H1 (cell line): ENCODE data around the gene MUC5AC. TPM values are rescaled to one million over a fixed set of nuclear protein-coding genes. Genes with fewer than 3 reads are reported as not detected.

Source experiments
- CTCF ChIA-PET: fragments of 300-600 bp; sonication (Branson Sonifier 250); formaldehyde crosslinking; loops from one replicate; lab custom pipeline; 2021; ENCODE audit not compliant: partially characterized antibody; lab: Charles Lee
- POLR2A ChIA-PET: fragments of 300-600 bp; sonication (Branson Sonifier 250); formaldehyde crosslinking; loops from one replicate; lab custom pipeline; 2021; ENCODE audit warnings: inconsistent platforms; ENCODE audit not compliant: partially characterized antibody; lab: Charles Lee
- DNase-seq, 2 experiments: peaks; one replicate each; pipeline versions ENCODE4 v3.0.0 to v3.0.0-alpha.2; 2010 to 2022; ENCODE audit warnings: low spot score in 2 of 2, low read depth in 1 of 2, mixed read lengths in 1 of 2
- FAIRE-seq: peaks from 2 replicates; lab custom pipeline; 2011; peaks lifted over from hg19 to GRCh38; lab: Jason Lieb, UNC
- H2AFZ ChIP-seq: 2 replicates; pipeline ENCODE4 v1.8.1; 2012; ENCODE audit warnings: low read length, inconsistent platforms
- H2AK5ac ChIP-seq: 2 replicates; pipeline ENCODE4 v1.6.1; 2013; ENCODE audit warnings: low read depth, low read length
- H2BK120ac ChIP-seq: replicated peaks from 2 replicates; pipeline ENCODE3; 2013; ENCODE audit warnings: low read depth, low read length, inconsistent platforms
- H2BK12ac ChIP-seq: 2 replicates; pipeline ENCODE4 v1.6.1; 2013; ENCODE audit warnings: low read depth, low read length
- H2BK15ac ChIP-seq: 2 replicates; pipeline ENCODE4 v1.6.1; 2013; ENCODE audit warnings: low read length
- H2BK20ac ChIP-seq: 2 replicates; pipeline ENCODE4 v1.6.1; 2013; ENCODE audit warnings: low read length
- H2BK5ac ChIP-seq: 2 replicates; pipeline ENCODE4 v1.6.1; 2013; ENCODE audit warnings: low read depth, low read length
- H3K14ac ChIP-seq: 2 replicates; pipeline ENCODE4 v1.6.1; 2013; ENCODE audit warnings: inconsistent platforms; ENCODE audit not compliant: insufficient read length
- H3K18ac ChIP-seq: 2 replicates; pipeline ENCODE4 v1.6.1; 2013; ENCODE audit warnings: low read length; ENCODE audit errors: extremely low read depth
- H3K23ac ChIP-seq: 2 replicates; pipeline ENCODE4 v1.6.1; 2013; ENCODE audit warnings: inconsistent platforms; ENCODE audit not compliant: insufficient read length
- H3K23me2 ChIP-seq: 2 replicates; pipeline ENCODE4 v1.6.1; 2013; ENCODE audit warnings: low read depth, low read length
- H3K27ac ChIP-seq: 2 replicates; pipeline ENCODE4 v1.6.1; 2011; ENCODE audit warnings: low read depth, low read length, inconsistent platforms
- H3K27me3 ChIP-seq, 4 experiments: replicated peaks in 1 of 4; 1 replicate in 1 of 4; 2 replicates in 3 of 4; pipeline versions ENCODE4 v1.6.1 to v1.8.1; 2011 to 2013; ENCODE audit warnings: low read length in 3 of 4, mild to moderate bottlenecking in 3 of 4, inconsistent platforms in 2 of 4, mixed read lengths in 2 of 4, moderate library complexity in 1 of 4; ENCODE audit not compliant: control insufficient read depth in 3 of 4, insufficient read depth in 3 of 4; ENCODE audit errors: extremely low read depth in 1 of 4
- H3K36me3 ChIP-seq, 4 experiments: 2 replicates each; pipeline versions ENCODE4 v1.6.1 to v1.8.1; 2011 to 2013; ENCODE audit warnings: mild to moderate bottlenecking in 4 of 4, low read length in 3 of 4, moderate library complexity in 2 of 4, control low read depth in 1 of 4, inconsistent platforms in 1 of 4; ENCODE audit not compliant: insufficient read depth in 4 of 4, control insufficient read depth in 2 of 4
- H3K4ac ChIP-seq: replicated peaks from 2 replicates; pipeline ENCODE3; 2013; ENCODE audit warnings: low read length, low read depth, mixed read lengths, inconsistent platforms; ENCODE audit not compliant: insufficient read length
- H3K4me1 ChIP-seq, 4 experiments: replicated peaks in 1 of 4; 1 replicate in 1 of 4; 2 replicates in 3 of 4; pipeline versions ENCODE4 v1.6.1 to v1.8.1; 2011 to 2013; ENCODE audit warnings: low read length in 3 of 4, inconsistent platforms in 2 of 4, mixed read lengths in 1 of 4; ENCODE audit not compliant: insufficient read depth in 4 of 4, control insufficient read depth in 3 of 4
- H3K4me2 ChIP-seq, 2 experiments: 2 replicates each; pipeline versions ENCODE4 v1.6.1 to v1.8.1; 2011 to 2013; ENCODE audit warnings: low read depth in 2 of 2, low read length in 2 of 2, control low read depth in 1 of 2, inconsistent platforms in 1 of 2, mild to moderate bottlenecking in 1 of 2; ENCODE audit not compliant: insufficient read depth in 1 of 2
- H3K4me3 ChIP-seq, 4 experiments: fragments of 200-600, 300-600 bp in 1 of 4; sonication (generic), shearing (Covaris generic), sonication (Bioruptor Twin) in 1 of 4; 2 replicates each; pipeline versions ENCODE4 v1.5.1 to v1.8.1; 2011 to 2016; ENCODE audit warnings: low read length in 4 of 4, low read depth in 3 of 4, control low read depth in 2 of 4, inconsistent platforms in 2 of 4, mild to moderate bottlenecking in 2 of 4, mixed read lengths in 1 of 4, moderate library complexity in 1 of 4; ENCODE audit not compliant: insufficient read depth in 2 of 4; ENCODE audit errors: extremely low read depth in 1 of 4
- H3K56ac ChIP-seq: replicated peaks from 2 replicates; pipeline ENCODE3; 2013; ENCODE audit warnings: low read depth, mild to moderate bottlenecking, mixed read lengths, low read length, inconsistent platforms; ENCODE audit not compliant: insufficient read length
- H3K79me1 ChIP-seq: 2 replicates; pipeline ENCODE4 v1.6.1; 2013; ENCODE audit warnings: low read depth, low read length, control low read depth
- H3K79me2 ChIP-seq, 2 experiments: 2 replicates each; pipeline versions ENCODE4 v1.6.1 to v1.8.1; 2012 to 2013; ENCODE audit warnings: low read length in 2 of 2, mild to moderate bottlenecking in 2 of 2, inconsistent platforms in 1 of 2; ENCODE audit not compliant: insufficient read depth in 2 of 2, control insufficient read depth in 1 of 2
- H3K9ac ChIP-seq, 4 experiments: replicated peaks in 1 of 4; 1 replicate in 1 of 4; 2 replicates in 3 of 4; pipeline versions ENCODE4 v1.6.1 to v1.8.1; 2011 to 2013; ENCODE audit warnings: low read depth in 3 of 4, low read length in 3 of 4, control low read depth in 2 of 4, mild to moderate bottlenecking in 2 of 4, moderate library complexity in 2 of 4, inconsistent platforms in 1 of 4; ENCODE audit errors: extremely low read depth in 1 of 4
- H3K9me3 ChIP-seq, 2 experiments: 2 replicates each; pipeline versions ENCODE4 v1.6.1 to v1.8.1; 2012 to 2013; ENCODE audit warnings: mild to moderate bottlenecking in 2 of 2, moderate library complexity in 2 of 2, control low read depth in 1 of 2, inconsistent platforms in 1 of 2, low read depth in 1 of 2, low read length in 1 of 2, mixed read lengths in 1 of 2; ENCODE audit not compliant: insufficient read depth in 2 of 2
- H4K20me1 ChIP-seq, 2 experiments: replicated peaks in 1 of 2; 2 replicates each; pipeline versions ENCODE3 to v1.8.1; 2011 to 2013; ENCODE audit warnings: inconsistent platforms in 2 of 2, low read length in 2 of 2, mild to moderate bottlenecking in 1 of 2; ENCODE audit not compliant: insufficient read depth in 2 of 2, control insufficient read depth in 1 of 2
- H4K5ac ChIP-seq: 2 replicates; pipeline ENCODE4 v1.6.1; 2013; ENCODE audit warnings: low read length, low read depth, mixed read lengths, inconsistent platforms; ENCODE audit not compliant: insufficient read length
- H4K8ac ChIP-seq: 2 replicates; pipeline ENCODE4 v1.8.0; 2013; ENCODE audit warnings: mild to moderate bottlenecking, moderate library complexity, low read length, inconsistent platforms; ENCODE audit not compliant: insufficient read depth; ENCODE audit errors: extremely low read depth
- H4K91ac ChIP-seq: replicated peaks from 2 replicates; pipeline ENCODE3; 2013; ENCODE audit warnings: low read length, mixed read lengths, inconsistent platforms; ENCODE audit not compliant: insufficient read length
- CREB1 ChIP-seq: IDR thresholded peaks from 2 replicates; pipeline ENCODE4 v1.6.1; 2012; ENCODE audit warnings: inconsistent platforms
- POU5F1 ChIP-seq: IDR thresholded peaks from 2 replicates; pipeline ENCODE4 v1.6.1; 2011; ENCODE audit warnings: low read depth, mild to moderate bottlenecking, low read length, moderate library complexity
- SUZ12 ChIP-seq: fragments of 200-600 bp; sonication (generic); IDR thresholded peaks from 2 replicates; pipeline ENCODE4 v1.6.1; 2012; ENCODE audit warnings: mild to moderate bottlenecking, inconsistent platforms, low read length, moderate library complexity, mixed read lengths
- WGBS, 2 experiments: shearing (Covaris generic) in 1 of 2; methylation state at CpG; one replicate each; pipeline versions ENCODE4 v1.1.6 to v1.1.7; 2013 to 2015; ENCODE audit warnings: low lambda C conversion rate in 2 of 2, mixed read lengths in 2 of 2, inconsistent platforms in 1 of 2, low coverage in 1 of 2, missing lambda C conversion rate in 1 of 2; ENCODE audit not compliant: insufficient replicate concordance in 2 of 2, insufficient coverage in 1 of 2, insufficient read length in 1 of 2; ENCODE audit errors: extremely low coverage in 1 of 2, missing lambda C conversion rate in 1 of 2; 5-methylcytosine and 5-hydroxymethylcytosine counted together
- polyA plus RNA-seq, 7 experiments: library from polyadenylated mRNA; depleted of rRNA in 3 of 7; stranded (reverse) in 5 of 7; unstranded in 2 of 7; fragments of >200 nt in 5 of 7; fragments of 200-250 nt in 2 of 7; gene quantifications; 1 replicate in 5 of 7; 2 replicates in 1 of 7; 4 replicates in 1 of 7; pipeline versions ENCODE4 v1.2.1 to v1.2.3, GENCODE V29; 2011 to 2013; ENCODE audit warnings: missing spikeins in 2 of 7, mixed read lengths in 2 of 7
- total RNA-seq: library from RNA; stranded (reverse); fragmentation: NEBNext Ultra II Directional; extraction: Animal tissue kit (Norgen Biotek cat#: 25700); gene quantifications from 2 replicates; pipeline ENCODE4 v1.2.1, GENCODE V29; 2021

The MUC5AC gene
- total and polyA plus RNA-seq, 2 of the 8 experiments (the other 6 are each of a cell fraction or from before 2014, with no cell fraction given): not detected

- DNase-seq (peak in 1 of 2 experiments; percentile 46), FAIRE-seq (no peak)
- Histone ChIP-seq H3K14ac (no peak overlapping the region), H3K79me1 (no peaks in the 10 kb centered on the region), H2BK5ac (no peak overlapping the region), H2BK20ac (no peak overlapping the region), H3K23me2 (no peaks in the 10 kb centered on the region), H3K79me2 (no peaks in the 10 kb centered on the region), H3K23ac (no peak overlapping the region), H2AFZ (no peak overlapping the region), H2BK12ac (no peak overlapping the region), H3K56ac (no peak overlapping the region), H3K27ac (no peak overlapping the region), H3K18ac (no peak overlapping the region), H4K91ac (no peak overlapping the region), H3K27me3 (no peaks in the 10 kb centered on the region; a peak in 1 of 7 replicates), H3K36me3 (no peaks in the 10 kb centered on the region), H4K8ac (peak overlapping the region; percentile 57; the same call in 1 of the 2 replicates), H2AK5ac (no peak overlapping the region), H2BK120ac (no peak overlapping the region), H3K4me2 (no peak overlapping the region), H3K4me1 (no peaks in the 10 kb centered on the region; a peak in 1 of 7 replicates), H3K9me3 (peaks cover 5 to 36% of the 10 kb centered on the region in 2 experiments; a peak in 2 of 4 replicates), H4K5ac (no peak overlapping the region), H2BK15ac (no peak overlapping the region), H3K4ac (no peak overlapping the region), H3K4me3 (no peak overlapping the region), H4K20me1 (peaks cover 0 to 1% of the 10 kb centered on the region in 2 experiments), H3K9ac (no peak overlapping the region)
- 90% methylated on average over 26 of the region's 36 CpGs; no CpG with 5 or more reads in 1 of the 2 experiments for WGBS, 2 experiments
- CTCF ChIA-PET: interaction anchor here (0.6 to 1.4 kb wide), 9 partner anchors 10 to 272 kb away, joined by 3 to 4 read pairs (median 3); no protein-coding TSS in a partner anchor
- POLR2A ChIA-PET: interaction anchor here (0.6 to 1.3 kb wide), 2 partner anchors 163 to 238 kb away, joined by 3 read pairs; no protein-coding TSS in a partner anchor
- TF ChIP-seq SUZ12 (no peak), CREB1 (no peak), POU5F1 (no peak)
These were observed 44.1 kb upstream of the MUC5AC start for GRCh38 chr11:1113405-1114201.
